ENCODE data around the gene COMTD1. TPM values are rescaled to one million over a fixed set of nuclear protein-coding genes. Genes with fewer than 3 reads are reported as not detected.
"Not testable (repeated sequence)": the region's sequence is repeated elsewhere in the genome, so short reads cannot be mapped to it uniquely, and the experiment has no call there.

The COMTD1 gene
- total RNA-seq, 2 donors from 2014 or later, result 156 to 301 TPM

- peak overlapping the region in 3 of 4 donors; percentile 71 to 84 (median 76) for H3K27ac ChIP-seq
- WGBS, 2 donors, result 61 to 72% methylated on average over 5 of the region's 5 CpGs
- H3K27me3 ChIP-seq, result no peaks in the 10 kb centered on the region
- TF ChIP-seq CTCF (IDR thresholded peaks at IDR 0.05), result no peak
- TF ChIP-seq POLR2A (IDR thresholded peaks at IDR 0.05), result no peak
- H3K9me3 ChIP-seq, result no peaks in the 10 kb centered on the region
- H3K4me1 ChIP-seq, result peaks cover 65% of the 10 kb centered on the region
- no peak overlapping the region for H3K4me3 ChIP-seq
- intact Hi-C loops (cut with DNase I), result no loop called here
- ATAC-seq (no peak), DNase-seq (no peak)
- peaks cover 0 to 18% of the 10 kb centered on the region in 2 donors for H3K36me3 ChIP-seq (replicated peaks in 1 of 2; ENCODE audit: insufficient read depth in 1 of 2, low read depth in 2 of 2)
These were observed 9.1 kb downstream of the COMTD1 start for GRCh38 chr10:75226656-75227055.

GRCh38 chr10:75226095-75226494 lies 9.7 kb downstream of the COMTD1 start:
- intact Hi-C loops (cut with DNase I), result no loop called here
- ATAC-seq (no peak), DNase-seq (no peak)
- 29 to 61% methylated on average over 2 of the region's 2 CpGs for WGBS, 2 donors
- peaks cover 0 to 17% of the 10 kb centered on the region in 2 donors for H3K36me3 ChIP-seq (replicated peaks in 1 of 2; ENCODE audit: insufficient read depth in 1 of 2, low read depth in 2 of 2)
- H3K4me1 ChIP-seq, result peaks cover 65% of the 10 kb centered on the region
- no peaks in the 10 kb centered on the region for H3K9me3 ChIP-seq
- H3K4me3 ChIP-seq, result no peak overlapping the region
- no peaks in the 10 kb centered on the region for H3K27me3 ChIP-seq
- no peak for TF ChIP-seq POLR2A (IDR thresholded peaks at IDR 0.05)
- no peak for TF ChIP-seq CTCF (IDR thresholded peaks at IDR 0.05)
- peak overlapping the region in 3 of 4 donors; percentile 71 to 84 (median 76) for H3K27ac ChIP-seq

DNA sequence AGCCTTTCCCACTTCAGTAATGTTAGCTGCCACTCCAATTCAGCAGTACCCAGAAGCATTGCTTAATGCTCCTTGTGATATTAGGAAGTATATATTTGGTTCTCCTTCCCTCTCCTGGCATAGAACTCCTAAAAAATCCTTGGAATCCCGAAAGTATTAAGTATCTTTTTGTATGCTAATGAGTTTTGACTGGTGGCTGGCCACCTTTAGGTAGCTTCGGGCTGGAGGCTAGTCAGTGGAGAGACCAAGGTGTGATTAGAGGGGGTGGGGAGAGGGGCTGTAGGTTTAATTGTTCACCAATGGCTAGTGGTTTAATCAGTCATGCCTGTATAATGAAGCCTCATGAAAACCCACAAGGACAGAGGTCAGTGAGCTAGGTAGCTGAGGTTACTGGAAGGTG lies 12.2 kb downstream of the COMTD1 start:
- intact Hi-C loops (cut with DNase I), result no loop called here
- H3K27ac ChIP-seq, result peak overlapping the region; percentile 42 to 84 (median 74)
- no peak overlapping the region for H3K4me3 ChIP-seq
- no peaks in the 10 kb centered on the region for H3K9me3 ChIP-seq
- peaks cover 4 to 34% of the 10 kb centered on the region in 2 donors for H3K36me3 ChIP-seq (replicated peaks in 1 of 2; ENCODE audit: insufficient read depth in 1 of 2, low read depth in 2 of 2)
- 38 to 44% methylated on average over 2 of the region's 2 CpGs for WGBS, 2 donors
- DNase-seq (no peak), ATAC-seq (no peak)
- TF ChIP-seq CTCF (IDR thresholded peaks at IDR 0.05) (no peak), POLR2A (IDR thresholded peaks at IDR 0.05) (no peak)
- H3K4me1 ChIP-seq, result peaks cover 54% of the 10 kb centered on the region
- H3K27me3 ChIP-seq, result no peaks in the 10 kb centered on the region

- H3K4me3 ChIP-seq; ATAC-seq; intact Hi-C loops (cut with DNase I); DNase-seq; H3K9me3 ChIP-seq; H3K27ac ChIP-seq; H3K27me3 ChIP-seq: not testable (repeated sequence)
- 91 to 92% methylated on average over 8 of the region's 8 CpGs for WGBS, 2 donors
- Histone ChIP-seq H3K36me3 (replicated peaks in 1 of 2; ENCODE audit: insufficient read depth in 1 of 2, low read depth in 2 of 2) (peaks cover 4 to 39% of the 10 kb centered on the region in 2 donors), H3K4me1 (peaks cover 41% of the 10 kb centered on the region)
These were observed 14.3 kb downstream of the COMTD1 start for GRCh38 chr10:75221492-75221891.

DNA sequence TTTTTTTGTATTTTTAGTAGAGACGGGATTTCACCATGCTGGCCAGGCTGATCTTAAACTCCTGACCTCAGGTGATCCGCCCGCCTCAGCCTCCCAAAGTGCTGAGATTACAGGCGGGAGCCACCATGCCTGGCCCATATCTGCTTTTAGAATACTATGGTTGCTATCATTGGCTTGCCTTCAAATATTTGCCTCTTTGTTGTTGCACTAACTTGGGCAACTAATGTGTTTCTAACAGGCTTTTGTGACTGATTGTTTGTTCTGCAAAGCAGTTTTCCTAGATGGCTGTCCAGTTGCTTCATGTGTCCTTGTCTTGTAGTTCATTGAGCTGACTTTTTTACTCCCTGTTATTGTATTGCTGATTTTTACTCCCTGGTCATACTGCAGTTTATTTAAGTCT lies 15.5 kb downstream of the COMTD1 start:
- no peak for DNase-seq

More for the DNA sequence above, 15.5 kb downstream of the COMTD1 start:
- peaks cover 4 to 39% of the 10 kb centered on the region in 2 donors for H3K36me3 ChIP-seq (replicated peaks in 1 of 2; ENCODE audit: insufficient read depth in 1 of 2, low read depth in 2 of 2)
- no peak for ATAC-seq
- no peaks in the 10 kb centered on the region for H3K9me3 ChIP-seq
- no peak overlapping the region for H3K27ac ChIP-seq
- TF ChIP-seq CTCF (IDR thresholded peaks at IDR 0.05), result no peak
- no peak for TF ChIP-seq POLR2A (IDR thresholded peaks at IDR 0.05)
- no peaks in the 10 kb centered on the region for H3K27me3 ChIP-seq
- 82 to 88% methylated on average over 4 of the region's 4 CpGs for WGBS, 2 donors
- no peak overlapping the region for H3K4me3 ChIP-seq
- intact Hi-C loops (cut with DNase I), result no loop called here
- peaks cover 36% of the 10 kb centered on the region for H3K4me1 ChIP-seq

Data from body of pancreas (tissue), 4 donors.